GM21423 (cell line): Measurements from ENCODE around the gene PRKCZ.
"Not testable (repeated sequence)": the region's sequence is repeated elsewhere in the genome, so short reads cannot be mapped to it uniquely, and the experiment has no call there.

Source experiments
- ATAC-seq: cut with Tn5 transposase; IDR thresholded peaks from one replicate; pipeline ENCODE4 v1.9.1; 2021; ENCODE audit warnings: mild to moderate bottlenecking, moderate library complexity; ENCODE audit not compliant: unreplicated experiment

The PRKCZ gene

GRCh38 chr1:2147869-2148268 lies 97.7 kb downstream of the PRKCZ start:
- ATAC-seq = not testable (repeated sequence)

- no peak for ATAC-seq
Measured at GRCh38 chr1:2148691-2149090, 98.5 kb downstream of the PRKCZ start.

GRCh38 chr1:2150801-2151200 lies 100.6 kb downstream of the PRKCZ start:
- ATAC-seq = no peak

GRCh38 chr1:2151252-2151651 lies 101.0 kb downstream of the PRKCZ start:
- no peak for ATAC-seq

GRCh38 chr1:2151911-2152310 lies 101.7 kb downstream of the PRKCZ start:
- no peak for ATAC-seq

GRCh38 chr1:2152954-2153353 lies 102.7 kb downstream of the PRKCZ start:
- no peak for ATAC-seq

- no peak for ATAC-seq
Measured at GRCh38 chr1:2154022-2154421, 103.8 kb downstream of the PRKCZ start.

- ATAC-seq = no peak
Measured at GRCh38 chr1:2155147-2155598, 105.0 kb downstream of the PRKCZ start.

- no peak for ATAC-seq
Measured at GRCh38 chr1:2155788-2156187, 105.6 kb downstream of the PRKCZ start.

- no peak for ATAC-seq
Measured at GRCh38 chr1:2156866-2157265, 106.7 kb downstream of the PRKCZ start.

- ATAC-seq = no peak
Measured at GRCh38 chr1:2157856-2158255, 107.6 kb downstream of the PRKCZ start.

GRCh38 chr1:2158272-2158671 lies 108.1 kb downstream of the PRKCZ start:
- ATAC-seq = no peak

GRCh38 chr1:2159124-2159523 lies 108.9 kb downstream of the PRKCZ start:
- ATAC-seq = no peak

- ATAC-seq = no peak
Measured at GRCh38 chr1:2160451-2161300, 110.5 kb downstream of the PRKCZ start.

GRCh38 chr1:2163205-2163604 lies 113.0 kb downstream of the PRKCZ start:
- no peak for ATAC-seq

- no peak for ATAC-seq
Measured at GRCh38 chr1:2165646-2166045, 115.4 kb downstream of the PRKCZ start.

GRCh38 chr1:2166254-2166653 lies 116.0 kb downstream of the PRKCZ start:
- ATAC-seq = no peak

- no peak for ATAC-seq
Measured at GRCh38 chr1:2166695-2167094, 116.5 kb downstream of the PRKCZ start.

- ATAC-seq = no peak
Measured at GRCh38 chr1:2168090-2168489, 117.9 kb downstream of the PRKCZ start.

GRCh38 chr1:2168535-2168934 lies 118.3 kb downstream of the PRKCZ start:
- ATAC-seq = no peak

- no peak for ATAC-seq
Measured at GRCh38 chr1:2169200-2169836, 119.1 kb downstream of the PRKCZ start.

- no peak for ATAC-seq
Measured at GRCh38 chr1:2170211-2170610, 120.0 kb downstream of the PRKCZ start.
